Measurements from ENCODE around the gene CBX4.

The CBX4 gene

GRCh38 chr17:79811868-79812352 lies 27.3 kb downstream of the CBX4 start:
- DNase-seq, result peak; percentile 54

DNA sequence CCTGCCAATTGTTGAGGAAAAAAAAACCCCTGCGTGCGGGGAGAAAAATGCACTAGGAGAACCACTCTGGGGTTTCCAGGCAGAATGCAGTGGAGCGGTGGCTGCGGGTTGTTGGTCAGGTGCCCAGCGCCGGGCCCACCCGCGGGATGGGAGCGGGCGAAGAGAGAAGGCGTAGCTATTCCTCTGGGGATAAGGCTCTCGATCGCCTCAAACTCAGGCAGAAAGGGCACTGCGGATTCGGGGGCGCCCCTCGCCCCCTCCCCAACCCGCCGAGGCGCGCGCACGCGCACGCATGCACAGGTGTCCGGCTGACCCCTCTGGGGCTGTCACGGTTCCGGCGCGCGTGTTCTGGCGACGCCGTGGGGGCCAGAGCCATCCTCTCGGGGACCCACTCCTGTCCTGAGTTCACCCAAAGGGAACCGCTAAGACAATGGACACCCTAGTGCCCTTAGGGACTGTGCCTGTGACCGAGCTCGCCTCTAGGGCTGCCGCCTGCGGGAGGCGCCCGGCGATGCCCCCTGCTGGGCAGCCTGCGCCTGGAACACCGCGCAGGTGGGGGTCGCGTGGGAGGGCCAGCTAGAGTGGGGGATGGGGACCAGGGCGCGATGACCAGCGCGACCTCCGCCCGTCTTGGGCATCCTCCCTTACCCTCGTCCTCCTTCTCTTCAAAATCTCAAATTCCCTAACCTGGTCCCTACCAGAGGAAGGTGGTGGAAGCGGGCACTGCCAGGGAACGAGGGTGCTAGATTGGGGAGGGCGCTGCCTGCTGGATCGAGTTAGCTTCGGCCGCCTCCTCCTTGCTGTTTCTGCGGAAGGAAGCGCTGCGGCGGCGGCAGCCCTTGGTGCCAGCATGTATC lies 28.0 kb downstream of the CBX4 start:
- peak; percentile 72 for DNase-seq

GRCh38 chr17:79810130-79811010 lies 28.9 kb downstream of the CBX4 start:
- peak; percentile 85 for DNase-seq

DNA sequence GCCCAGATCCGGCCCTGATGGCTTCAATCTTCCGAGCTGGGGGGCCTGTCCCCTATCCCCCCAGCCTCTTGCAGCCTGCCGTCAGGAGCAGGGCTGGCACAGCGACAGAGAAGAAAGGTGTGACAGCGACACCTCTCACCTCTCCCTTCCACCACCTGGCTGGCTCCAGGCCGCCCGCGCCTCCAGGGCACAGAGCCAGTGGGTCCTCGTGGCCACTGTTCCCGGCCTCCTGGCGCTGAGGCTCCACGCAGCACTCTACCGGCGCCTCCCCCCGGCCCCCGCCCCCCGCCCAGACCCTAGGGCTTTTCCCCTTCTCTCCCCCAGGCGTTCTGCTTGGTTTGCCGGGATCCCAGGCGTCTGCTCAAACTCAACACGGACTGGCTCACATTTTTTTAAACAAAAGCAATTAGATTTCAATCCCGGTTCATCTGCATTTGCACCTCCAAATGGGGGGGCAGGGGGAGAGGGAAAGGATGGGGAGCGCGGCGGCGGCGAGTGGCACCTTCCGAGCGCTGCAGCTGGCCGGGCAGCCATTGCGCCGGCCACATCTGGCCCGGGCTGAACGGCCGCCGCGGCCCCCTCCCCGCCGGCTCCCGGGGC lies 29.6 kb downstream of the CBX4 start:
- DNase-seq, result peak; percentile 44

DNA sequence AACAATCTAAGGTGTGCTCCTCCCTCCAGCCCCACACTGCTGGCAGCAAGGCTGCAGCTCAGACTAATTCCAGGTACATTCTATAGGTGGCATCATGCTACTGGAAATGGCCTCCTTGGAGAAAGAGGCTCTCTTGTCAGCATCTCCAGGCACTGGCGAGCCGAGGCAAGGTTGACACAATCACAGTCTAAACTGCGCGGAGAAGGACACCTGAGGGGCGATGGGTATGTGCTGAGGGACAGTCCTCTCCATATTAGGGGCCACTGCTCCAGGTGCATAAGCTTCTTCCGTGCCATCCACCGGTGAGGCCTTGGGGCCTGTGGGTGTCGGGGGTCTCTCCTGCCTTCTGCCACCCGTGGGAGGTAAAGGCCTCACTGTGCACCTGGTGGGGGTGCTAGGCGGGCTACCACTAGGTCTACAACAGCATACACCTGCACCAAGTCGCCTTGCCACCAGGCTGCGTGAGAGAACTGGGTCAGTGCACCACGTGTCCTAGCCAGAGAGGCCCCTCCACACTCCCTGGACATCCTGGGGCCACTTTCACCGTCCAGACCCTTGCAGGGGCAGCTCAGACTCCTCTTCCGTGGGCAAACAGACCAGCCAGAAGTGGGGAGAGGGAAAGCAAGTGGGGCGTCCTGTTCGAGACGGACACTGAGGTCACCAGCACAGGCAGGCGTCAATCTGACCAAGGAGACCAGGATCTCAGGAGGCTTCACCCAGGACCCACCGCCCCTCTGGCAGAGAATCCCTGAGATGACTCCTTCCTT lies 30.3 kb downstream of the CBX4 start:
- peak; percentile 81 for DNase-seq

GRCh38 chr17:79806863-79807720 lies 32.1 kb downstream of the CBX4 start:
- no peak for DNase-seq

GRCh38 chr17:79806446-79806760 lies 32.8 kb downstream of the CBX4 start:
- no peak for DNase-seq

- no peak for DNase-seq
Observed at GRCh38 chr17:79804856-79805696, 34.2 kb downstream of the CBX4 start.

DNA sequence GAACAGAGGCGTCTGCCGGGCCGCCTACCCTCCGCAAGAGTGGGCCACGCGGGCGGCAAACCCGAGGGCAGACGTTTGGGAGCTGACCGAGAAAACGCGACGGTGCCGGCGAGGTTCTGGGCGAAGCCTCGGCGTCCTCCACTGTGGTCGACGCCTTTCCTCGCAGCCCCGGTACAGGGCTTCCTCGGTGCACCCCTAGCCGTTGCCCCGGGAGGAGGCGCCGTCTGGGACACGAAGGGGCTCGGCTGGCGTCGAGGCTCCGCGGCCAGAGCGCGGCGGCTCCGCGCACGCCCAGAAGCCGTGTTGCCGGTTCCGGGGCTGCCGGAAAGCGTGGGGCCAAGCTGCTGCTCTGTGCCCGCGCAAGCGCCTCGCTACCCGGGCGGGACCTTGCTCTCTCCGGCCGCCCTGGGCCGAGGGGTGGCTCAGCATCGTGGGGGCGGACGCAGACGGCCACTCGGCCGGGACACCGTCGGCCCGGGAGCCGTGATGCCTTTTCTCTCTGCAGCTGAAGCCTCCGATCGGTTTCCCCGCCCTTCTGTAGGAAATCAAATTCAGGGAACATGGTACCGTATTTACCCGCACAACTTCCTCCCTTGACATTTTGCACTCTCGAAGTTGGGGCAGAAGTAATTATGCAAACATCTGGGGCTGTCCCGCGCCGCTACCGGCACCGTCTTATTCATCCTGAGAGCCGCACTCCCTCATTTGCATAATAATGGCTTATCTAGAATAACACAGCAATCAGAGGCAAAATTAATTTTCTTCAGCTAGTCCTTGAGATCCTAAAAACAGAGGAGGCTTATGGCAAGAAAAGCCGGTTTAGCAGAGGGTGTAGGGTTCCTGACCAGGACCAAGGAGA lies 35.0 kb downstream of the CBX4 start:
- DNase-seq, result peak; percentile 19

DNA sequence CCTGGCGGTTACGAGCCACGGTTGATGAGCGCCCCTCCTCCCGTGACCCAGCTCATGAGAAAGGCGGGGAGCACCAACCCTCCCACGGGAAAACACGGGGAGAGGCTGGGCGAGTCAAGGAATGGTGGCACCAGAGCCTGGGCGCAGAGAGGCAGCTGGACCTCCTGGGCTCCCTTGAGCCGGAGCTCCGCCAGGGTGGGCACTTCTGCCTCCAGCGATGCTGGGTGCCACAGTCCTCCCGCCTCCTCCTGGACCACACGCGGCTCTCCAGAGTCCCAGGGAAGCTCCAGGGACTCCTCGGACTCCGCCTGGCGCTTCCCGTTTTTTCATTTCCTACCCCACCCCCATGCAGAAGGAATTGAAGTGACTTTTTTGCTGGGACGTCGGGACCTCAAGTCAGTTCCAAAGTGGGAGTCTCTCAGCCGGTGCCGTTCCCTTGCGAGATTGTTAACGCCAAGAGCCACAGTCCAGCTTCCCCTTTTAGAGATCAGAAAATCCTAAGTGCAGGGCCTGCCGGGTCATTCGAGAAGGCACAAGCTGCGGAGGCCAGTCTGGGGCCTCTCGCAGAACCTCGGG lies 35.7 kb downstream of the CBX4 start:
- DNase-seq, result no peak

- DNase-seq, result no peak
Observed at GRCh38 chr17:79802736-79803420, 36.4 kb downstream of the CBX4 start.

GRCh38 chr17:79802039-79802735 lies 37.1 kb downstream of the CBX4 start:
- DNase-seq, result no peak

DNA sequence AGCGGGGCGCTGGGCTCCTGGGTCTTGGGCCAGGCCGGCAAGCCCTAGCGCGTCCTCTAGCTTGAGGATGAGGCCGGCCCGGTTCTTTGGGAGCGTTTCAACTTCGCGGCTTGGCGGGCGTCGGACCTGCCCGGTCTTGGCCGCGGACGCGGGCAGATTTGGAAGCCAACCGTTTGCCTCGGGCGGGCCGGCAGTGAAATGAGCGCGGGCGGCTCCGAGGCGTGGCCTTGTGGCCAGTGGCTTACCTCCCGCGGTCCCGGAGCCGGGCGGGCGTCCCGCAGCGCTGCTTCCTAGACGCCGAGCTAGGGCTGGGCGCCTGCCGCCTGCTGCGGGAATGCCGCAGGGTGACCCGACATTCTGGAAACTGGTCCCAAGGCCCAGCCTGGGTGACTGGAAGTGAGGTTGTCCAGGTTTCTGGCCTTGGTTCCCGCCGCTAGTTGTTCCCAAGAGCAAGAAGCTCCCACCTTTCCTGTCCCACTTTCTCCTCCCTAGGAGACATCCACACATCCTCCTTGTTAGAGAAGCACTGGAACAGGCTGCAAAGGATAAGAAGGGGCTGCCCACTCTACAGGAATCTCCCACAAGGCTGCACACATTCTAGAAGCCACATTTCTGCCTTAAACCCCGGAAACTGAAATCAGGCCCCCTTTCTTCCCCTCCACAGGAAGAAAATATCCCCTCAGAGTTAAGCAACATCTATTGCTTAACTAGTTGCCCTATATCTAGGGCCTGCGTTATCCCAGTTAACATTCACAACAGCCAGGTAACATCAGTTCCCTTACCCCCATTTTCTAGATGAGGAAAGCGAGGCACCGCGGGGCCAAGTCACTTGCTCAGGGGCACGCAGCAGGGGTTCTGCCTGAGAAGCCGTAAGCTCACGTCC lies 37.8 kb downstream of the CBX4 start:
- no peak for DNase-seq

DNA sequence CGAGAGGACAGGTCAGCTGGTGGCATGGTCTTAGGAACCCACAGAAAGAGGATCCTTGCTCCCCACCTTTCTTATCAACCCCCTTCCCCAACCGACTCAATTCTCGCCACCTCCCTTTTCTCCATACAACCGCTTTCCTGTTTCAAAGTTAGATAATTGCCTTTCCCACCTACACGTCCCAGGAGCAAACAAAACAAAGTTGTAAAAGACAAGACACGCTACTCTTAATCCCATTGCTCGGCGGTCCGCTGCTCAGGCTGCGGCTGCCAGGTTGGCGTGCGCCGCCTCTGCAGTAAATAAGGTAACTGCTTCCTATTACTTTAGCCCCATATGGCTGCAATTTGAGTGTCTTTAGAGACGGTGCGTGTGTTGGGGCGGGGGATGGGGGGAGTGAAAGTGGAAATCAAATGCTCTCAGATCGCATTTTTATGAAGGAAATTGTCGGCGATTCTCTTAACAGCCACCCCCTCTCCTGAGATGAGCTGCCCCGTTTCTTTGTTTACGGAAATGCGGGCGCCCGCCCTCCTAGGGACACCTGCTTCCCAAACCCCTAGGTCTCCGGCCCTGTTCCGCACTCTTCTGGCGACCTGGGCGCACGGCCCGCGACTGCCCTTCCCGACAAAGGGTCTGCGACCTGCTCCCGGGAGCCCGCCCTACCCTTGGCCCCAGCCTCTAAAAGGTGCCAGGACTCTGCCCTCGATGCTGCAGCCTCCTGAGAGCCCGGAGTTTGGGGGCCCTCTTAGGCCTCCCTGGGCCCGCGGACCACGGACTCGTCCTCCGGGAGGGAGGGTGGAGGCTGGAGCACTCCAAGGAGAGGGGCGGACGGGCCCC lies 38.7 kb downstream of the CBX4 start:
- peak; percentile 39 for DNase-seq

GRCh38 chr17:79799538-79800324 lies 39.5 kb downstream of the CBX4 start:
- no peak for DNase-seq
